ENCODE measurements around the gene RPP38.

DNA sequence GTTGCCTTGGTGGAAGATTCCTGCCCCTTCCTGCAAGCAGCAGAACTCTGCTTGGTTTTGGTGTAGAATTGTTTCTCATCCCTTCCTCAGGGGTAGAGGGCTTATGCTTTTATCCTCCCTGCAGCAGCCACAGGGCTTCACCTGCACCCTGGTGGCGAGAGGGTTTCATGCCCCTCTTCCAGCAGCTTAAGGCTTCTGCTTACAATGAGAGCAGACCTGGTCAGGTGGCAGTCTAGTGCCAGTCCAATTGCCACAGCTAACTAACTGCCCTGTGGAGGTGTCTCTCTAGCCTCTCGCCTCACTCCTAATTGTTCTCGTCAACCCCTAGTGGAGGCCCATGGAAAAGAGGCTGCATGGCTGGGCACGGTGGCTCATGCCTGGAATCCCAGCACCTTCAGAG, 27.9 kb upstream of the RPP38 start:
- TF ChIP-seq POLR2A (IDR thresholded peaks at IDR 0.05; ENCODE audit: low read depth, low read length) (no peak), CEBPB (IDR thresholded peaks at IDR 0.05; ENCODE audit: low read depth, low read length) (no peak), RFX5 (IDR thresholded peaks at IDR 0.05; ENCODE audit: low read depth, low read length) (no peak)
